ENCODE results near the gene TDP2.

Gene TDP2

GRCh38 chr6:24708612-24709011 is 41.9 kb upstream of the TDP2 start:
- H3K27ac ChIP-seq (replicated peaks), result no peak overlapping the region
- no peak for DNase-seq (ENCODE audit: low read depth in 1 of 2, low spot score in 1 of 2)
- no peak overlapping the region for H3K4me3 ChIP-seq (replicated peaks; ENCODE audit: insufficient read depth, low read length)
- TF ChIP-seq POLR2AphosphoS5 (IDR thresholded peaks at IDR 0.05; ENCODE audit: low read depth), result no peak
- TF ChIP-seq GABPA (IDR thresholded peaks at IDR 0.05; ENCODE audit: low read depth), result no peak
- TF ChIP-seq SPI1 (IDR thresholded peaks at IDR 0.05; ENCODE audit: borderline replicate concordance, low read depth), result no peak
- TF ChIP-seq CTCF (IDR thresholded peaks at IDR 0.05; ENCODE audit: insufficient read depth, low read length), result no peak
- TF ChIP-seq, protein P1, sequence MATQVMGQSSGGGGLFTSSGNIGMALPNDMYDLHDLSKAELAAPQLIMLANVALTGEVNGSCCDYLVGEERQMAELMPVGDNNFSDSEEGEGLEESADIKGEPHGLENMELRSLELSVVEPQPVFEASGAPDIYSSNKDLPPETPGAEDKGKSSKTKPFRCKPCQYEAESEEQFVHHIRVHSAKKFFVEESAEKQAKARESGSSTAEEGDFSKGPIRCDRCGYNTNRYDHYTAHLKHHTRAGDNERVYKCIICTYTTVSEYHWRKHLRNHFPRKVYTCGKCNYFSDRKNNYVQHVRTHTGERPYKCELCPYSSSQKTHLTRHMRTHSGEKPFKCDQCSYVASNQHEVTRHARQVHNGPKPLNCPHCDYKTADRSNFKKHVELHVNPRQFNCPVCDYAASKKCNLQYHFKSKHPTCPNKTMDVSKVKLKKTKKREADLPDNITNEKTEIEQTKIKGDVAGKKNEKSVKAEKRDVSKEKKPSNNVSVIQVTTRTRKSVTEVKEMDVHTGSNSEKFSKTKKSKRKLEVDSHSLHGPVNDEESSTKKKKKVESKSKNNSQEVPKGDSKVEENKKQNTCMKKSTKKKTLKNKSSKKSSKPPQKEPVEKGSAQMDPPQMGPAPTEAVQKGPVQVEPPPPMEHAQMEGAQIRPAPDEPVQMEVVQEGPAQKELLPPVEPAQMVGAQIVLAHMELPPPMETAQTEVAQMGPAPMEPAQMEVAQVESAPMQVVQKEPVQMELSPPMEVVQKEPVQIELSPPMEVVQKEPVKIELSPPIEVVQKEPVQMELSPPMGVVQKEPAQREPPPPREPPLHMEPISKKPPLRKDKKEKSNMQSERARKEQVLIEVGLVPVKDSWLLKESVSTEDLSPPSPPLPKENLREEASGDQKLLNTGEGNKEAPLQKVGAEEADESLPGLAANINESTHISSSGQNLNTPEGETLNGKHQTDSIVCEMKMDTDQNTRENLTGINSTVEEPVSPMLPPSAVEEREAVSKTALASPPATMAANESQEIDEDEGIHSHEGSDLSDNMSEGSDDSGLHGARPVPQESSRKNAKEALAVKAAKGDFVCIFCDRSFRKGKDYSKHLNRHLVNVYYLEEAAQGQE (IDR thresholded peaks at IDR 0.05; ENCODE audit: insufficient replicate concordance, low read depth), result no peak
- no peaks in the 10 kb centered on the region for H3K27me3 ChIP-seq (ENCODE audit: insufficient read depth, poor library complexity, severe bottlenecking)

GRCh38 chr6:24704468-24704867 is 37.8 kb upstream of the TDP2 start:
- no peak for TF ChIP-seq CTCF (IDR thresholded peaks at IDR 0.05; ENCODE audit: insufficient read depth, low read length)
- no peak for TF ChIP-seq SPI1 (IDR thresholded peaks at IDR 0.05; ENCODE audit: borderline replicate concordance, low read depth)
- no peak for TF ChIP-seq POLR2AphosphoS5 (IDR thresholded peaks at IDR 0.05; ENCODE audit: low read depth)
- no peak for TF ChIP-seq GABPA (IDR thresholded peaks at IDR 0.05; ENCODE audit: low read depth)
- TF ChIP-seq, protein P1 (IDR thresholded peaks at IDR 0.05; ENCODE audit: insufficient replicate concordance, low read depth), result no peak
- H3K4me3 ChIP-seq (replicated peaks; ENCODE audit: insufficient read depth, low read length), result no peak overlapping the region
- no peak for DNase-seq (ENCODE audit: low read depth in 1 of 2, low spot score in 1 of 2)
- H3K27ac ChIP-seq (replicated peaks), result no peak overlapping the region
- H3K27me3 ChIP-seq (ENCODE audit: insufficient read depth, poor library complexity, severe bottlenecking), result no peaks in the 10 kb centered on the region

GRCh38 chr6:24702720-24703282 is 36.1 kb upstream of the TDP2 start:
- Histone ChIP-seq H3K4me3 (replicated peaks; ENCODE audit: insufficient read depth, low read length) (no peak overlapping the region), H3K27ac (replicated peaks) (no peak overlapping the region), H3K27me3 (ENCODE audit: insufficient read depth, poor library complexity, severe bottlenecking) (no peaks in the 10 kb centered on the region)
- TF ChIP-seq, protein P1 (IDR thresholded peaks at IDR 0.05; ENCODE audit: insufficient replicate concordance, low read depth), result no peak
- TF ChIP-seq SPI1 (IDR thresholded peaks at IDR 0.05; ENCODE audit: borderline replicate concordance, low read depth) (no peak), CTCF (IDR thresholded peaks at IDR 0.05; ENCODE audit: insufficient read depth, low read length) (no peak), GABPA (IDR thresholded peaks at IDR 0.05; ENCODE audit: low read depth) (no peak), POLR2AphosphoS5 (IDR thresholded peaks at IDR 0.05; ENCODE audit: low read depth) (no peak)
- DNase-seq (ENCODE audit: low read depth in 1 of 2, low spot score in 1 of 2), result no peak

Data from HL-60 (cell line).